Stimulated activated CD8-positive, alpha-beta memory T cell treated with anti-CD3 and anti-CD28 coated beads, Interleukin-15, amount 100 ng/mL, for 24 hours (primary cell): ENCODE results near the gene SPDYE3.
"Not testable (repeated sequence)": the region's sequence is repeated elsewhere in the genome, so short reads cannot be mapped to it uniquely, and the experiment has no call there.

Experiments used
- DNase-seq: peaks from one replicate; pipeline ENCODE4 v3.0.0-alpha.2; 2020; ENCODE audit warnings: low read depth

The SPDYE3 gene

GRCh38 chr7:100288258-100288657 is 19.2 kb upstream of the SPDYE3 start:
- not testable (repeated sequence) for DNase-seq

GRCh38 chr7:100292162-100292561 is 15.3 kb upstream of the SPDYE3 start:
- not testable (repeated sequence) for DNase-seq

- not testable (repeated sequence) for DNase-seq
These were observed 12.2 kb upstream of the SPDYE3 start for GRCh38 chr7:100295269-100295668.

- not testable (repeated sequence) for DNase-seq
These were observed 9.5 kb upstream of the SPDYE3 start for GRCh38 chr7:100297852-100298631.

- DNase-seq, result not testable (repeated sequence)
These were observed 8.9 kb upstream of the SPDYE3 start for GRCh38 chr7:100298632-100298895.

- DNase-seq, result not testable (repeated sequence)
These were observed 3.0 kb upstream of the SPDYE3 start for GRCh38 chr7:100304526-100304925.

GRCh38 chr7:100318329-100318728 is 10.8 kb downstream of the SPDYE3 start:
- DNase-seq, result not testable (repeated sequence)

- not testable (repeated sequence) for DNase-seq
These were observed 14.1 kb downstream of the SPDYE3 start for GRCh38 chr7:100321648-100322047.

- DNase-seq, result not testable (repeated sequence)
These were observed 16.7 kb downstream of the SPDYE3 start for GRCh38 chr7:100324194-100324593.

GRCh38 chr7:100325671-100326070 is 18.2 kb downstream of the SPDYE3 start:
- not testable (repeated sequence) for DNase-seq

- DNase-seq, result not testable (repeated sequence)
These were observed 19.4 kb downstream of the SPDYE3 start for GRCh38 chr7:100326914-100327313.

- peak; percentile 62 for DNase-seq
These were observed 28.3 kb downstream of the SPDYE3 start for GRCh38 chr7:100335566-100336466.

GRCh38 chr7:100338083-100338696 is 30.7 kb downstream of the SPDYE3 start:
- DNase-seq, result not testable (repeated sequence)

- not testable (repeated sequence) for DNase-seq
These were observed 33.8 kb downstream of the SPDYE3 start for GRCh38 chr7:100341286-100341685.

GRCh38 chr7:100342765-100343164 is 35.3 kb downstream of the SPDYE3 start:
- DNase-seq, result no peak

GRCh38 chr7:100344124-100344559 is 36.6 kb downstream of the SPDYE3 start:
- not testable (repeated sequence) for DNase-seq

- not testable (repeated sequence) for DNase-seq
These were observed 37.2 kb downstream of the SPDYE3 start for GRCh38 chr7:100344560-100345287.

- not testable (repeated sequence) for DNase-seq
These were observed 37.8 kb downstream of the SPDYE3 start for GRCh38 chr7:100345288-100345672.

GRCh38 chr7:100346921-100347320 is 39.4 kb downstream of the SPDYE3 start:
- DNase-seq, result no peak

- DNase-seq, result no peak
These were observed 41.3 kb downstream of the SPDYE3 start for GRCh38 chr7:100348805-100349204.

- DNase-seq, result no peak
These were observed 42.3 kb downstream of the SPDYE3 start for GRCh38 chr7:100349757-100350156.

- DNase-seq, result no peak
These were observed 44.2 kb downstream of the SPDYE3 start for GRCh38 chr7:100351657-100352058.
